ENCODE measurements around the gene FAM107B. TPM values are rescaled to one million over a fixed set of nuclear protein-coding genes. Genes with fewer than 3 reads are reported as not detected.

FAM107B gene
- 0.70 TPM for polyA plus RNA-seq (2012; ENCODE audit: insufficient read length, low read depth)

DNA sequence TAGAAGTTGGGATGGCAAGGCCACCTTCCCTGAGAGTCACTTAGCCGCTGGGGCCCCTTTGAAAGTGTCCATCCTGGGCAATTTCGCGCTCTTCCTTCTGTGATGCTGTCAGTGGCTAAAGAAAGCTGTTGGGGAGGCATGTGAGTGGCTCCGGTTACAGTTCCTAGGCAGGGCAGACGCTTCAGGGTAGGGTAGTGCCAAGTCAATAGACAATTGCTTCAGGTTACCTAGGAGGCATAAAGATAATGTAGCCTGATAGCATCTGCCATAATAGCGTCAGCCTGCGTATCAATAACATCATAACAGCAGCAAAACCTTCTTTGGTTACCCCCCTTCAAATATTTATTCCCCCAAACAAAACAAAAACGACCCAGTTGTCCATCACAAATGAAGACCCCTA is at the start of gene FAM107B:
Gene FAM107B, minus strand, starts transcription at position 101 of the 400 bp plus-strand sequence. CDS start 234 bp downstream, outside the sequence.
- TF ChIP-seq, protein P1, sequence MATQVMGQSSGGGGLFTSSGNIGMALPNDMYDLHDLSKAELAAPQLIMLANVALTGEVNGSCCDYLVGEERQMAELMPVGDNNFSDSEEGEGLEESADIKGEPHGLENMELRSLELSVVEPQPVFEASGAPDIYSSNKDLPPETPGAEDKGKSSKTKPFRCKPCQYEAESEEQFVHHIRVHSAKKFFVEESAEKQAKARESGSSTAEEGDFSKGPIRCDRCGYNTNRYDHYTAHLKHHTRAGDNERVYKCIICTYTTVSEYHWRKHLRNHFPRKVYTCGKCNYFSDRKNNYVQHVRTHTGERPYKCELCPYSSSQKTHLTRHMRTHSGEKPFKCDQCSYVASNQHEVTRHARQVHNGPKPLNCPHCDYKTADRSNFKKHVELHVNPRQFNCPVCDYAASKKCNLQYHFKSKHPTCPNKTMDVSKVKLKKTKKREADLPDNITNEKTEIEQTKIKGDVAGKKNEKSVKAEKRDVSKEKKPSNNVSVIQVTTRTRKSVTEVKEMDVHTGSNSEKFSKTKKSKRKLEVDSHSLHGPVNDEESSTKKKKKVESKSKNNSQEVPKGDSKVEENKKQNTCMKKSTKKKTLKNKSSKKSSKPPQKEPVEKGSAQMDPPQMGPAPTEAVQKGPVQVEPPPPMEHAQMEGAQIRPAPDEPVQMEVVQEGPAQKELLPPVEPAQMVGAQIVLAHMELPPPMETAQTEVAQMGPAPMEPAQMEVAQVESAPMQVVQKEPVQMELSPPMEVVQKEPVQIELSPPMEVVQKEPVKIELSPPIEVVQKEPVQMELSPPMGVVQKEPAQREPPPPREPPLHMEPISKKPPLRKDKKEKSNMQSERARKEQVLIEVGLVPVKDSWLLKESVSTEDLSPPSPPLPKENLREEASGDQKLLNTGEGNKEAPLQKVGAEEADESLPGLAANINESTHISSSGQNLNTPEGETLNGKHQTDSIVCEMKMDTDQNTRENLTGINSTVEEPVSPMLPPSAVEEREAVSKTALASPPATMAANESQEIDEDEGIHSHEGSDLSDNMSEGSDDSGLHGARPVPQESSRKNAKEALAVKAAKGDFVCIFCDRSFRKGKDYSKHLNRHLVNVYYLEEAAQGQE (IDR thresholded peaks at IDR 0.05; ENCODE audit: insufficient read depth in 1 of 2, low read depth in 2 of 2, low read length in 2 of 2), result no peak
- no peak for TF ChIP-seq TAF1 (IDR thresholded peaks at IDR 0.05; ENCODE audit: borderline replicate concordance, insufficient read depth, low read length)
- TF ChIP-seq POLR2AphosphoS5 (IDR thresholded peaks at IDR 0.05; ENCODE audit: low read depth, low read length), result no peak
- no peak for TF ChIP-seq FOXP2 (optimal IDR thresholded peaks at IDR 0.05; ENCODE audit: borderline replicate concordance, extremely low read depth, extremely low read length, insufficient read depth)
- no peak for TF ChIP-seq SIN3A (IDR thresholded peaks at IDR 0.05; ENCODE audit: borderline replicate concordance, insufficient read depth, low read length)

DNA sequence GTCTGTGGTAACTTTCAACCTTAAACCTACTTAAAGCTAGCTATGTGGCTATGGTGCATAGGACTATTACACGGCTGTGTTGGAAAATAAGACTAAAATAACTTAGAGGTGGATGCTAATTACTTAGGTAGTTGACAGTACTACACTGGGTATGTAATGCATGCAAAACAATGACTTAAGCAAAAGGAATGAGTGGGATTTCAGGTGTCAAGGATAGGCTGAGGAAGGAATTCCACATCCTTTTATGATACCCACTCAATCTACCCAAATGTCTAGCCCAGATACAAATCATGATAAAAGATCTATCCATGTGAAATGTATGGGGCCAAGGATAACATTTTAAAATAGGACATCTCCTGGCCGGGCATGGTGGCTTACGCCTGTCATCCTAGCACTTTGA is 49.3 kb upstream of the FAM107B start:
- TF ChIP-seq SIN3A (IDR thresholded peaks at IDR 0.05; ENCODE audit: borderline replicate concordance, insufficient read depth, low read length) (no peak), FOXP2 (optimal IDR thresholded peaks at IDR 0.05; ENCODE audit: borderline replicate concordance, extremely low read depth, extremely low read length, insufficient read depth) (no peak), TAF1 (IDR thresholded peaks at IDR 0.05; ENCODE audit: borderline replicate concordance, insufficient read depth, low read length) (no peak), POLR2AphosphoS5 (IDR thresholded peaks at IDR 0.05; ENCODE audit: low read depth, low read length) (no peak)
- TF ChIP-seq, protein P1 (IDR thresholded peaks at IDR 0.05; ENCODE audit: insufficient read depth in 1 of 2, low read depth in 2 of 2, low read length in 2 of 2), result no peak

DNA sequence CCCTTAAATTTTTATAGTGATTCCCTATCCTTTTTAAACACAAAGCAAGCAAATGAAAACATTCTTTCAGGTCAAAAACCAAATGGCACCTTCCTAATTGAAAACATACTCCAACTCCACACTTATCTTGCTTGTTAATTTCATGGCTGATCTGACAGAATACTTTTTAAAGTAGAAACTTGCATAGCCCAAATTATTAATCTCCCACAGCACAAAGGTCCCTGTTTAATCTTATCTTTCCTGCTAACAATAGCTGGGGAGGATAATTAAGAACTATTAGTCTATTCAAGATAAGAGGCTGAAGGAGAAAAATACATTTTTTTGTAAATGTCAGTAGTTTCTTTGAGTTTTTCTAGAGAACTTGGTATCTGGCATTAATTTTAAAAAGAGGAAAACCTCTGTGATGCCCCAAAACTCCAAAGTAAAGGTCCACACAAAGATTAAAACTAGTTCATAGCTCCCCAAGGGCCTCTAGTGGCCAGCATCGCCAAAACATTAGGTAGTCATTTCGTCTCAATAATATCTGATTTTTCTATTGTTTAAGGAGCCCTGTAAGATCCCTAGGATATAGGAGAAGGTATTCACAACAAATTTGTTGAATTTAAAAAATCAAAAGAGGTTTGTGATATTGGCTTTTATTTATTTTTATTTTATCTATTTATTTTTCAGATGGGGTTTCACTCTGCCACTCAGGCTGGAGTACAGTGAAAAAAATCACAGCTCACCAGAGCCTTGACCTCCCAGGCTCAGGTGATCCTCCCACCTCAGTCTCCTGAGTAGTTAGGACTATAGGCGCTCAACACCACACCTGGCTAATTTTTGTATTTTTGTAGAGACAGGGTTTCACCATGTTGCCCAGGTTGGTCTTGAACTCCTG is 48.4 kb upstream of the FAM107B start:
- TF ChIP-seq TAF1 (IDR thresholded peaks at IDR 0.05; ENCODE audit: borderline replicate concordance, insufficient read depth, low read length) (no peak), SIN3A (IDR thresholded peaks at IDR 0.05; ENCODE audit: borderline replicate concordance, insufficient read depth, low read length) (no peak), POLR2AphosphoS5 (IDR thresholded peaks at IDR 0.05; ENCODE audit: low read depth, low read length) (no peak)

DNA sequence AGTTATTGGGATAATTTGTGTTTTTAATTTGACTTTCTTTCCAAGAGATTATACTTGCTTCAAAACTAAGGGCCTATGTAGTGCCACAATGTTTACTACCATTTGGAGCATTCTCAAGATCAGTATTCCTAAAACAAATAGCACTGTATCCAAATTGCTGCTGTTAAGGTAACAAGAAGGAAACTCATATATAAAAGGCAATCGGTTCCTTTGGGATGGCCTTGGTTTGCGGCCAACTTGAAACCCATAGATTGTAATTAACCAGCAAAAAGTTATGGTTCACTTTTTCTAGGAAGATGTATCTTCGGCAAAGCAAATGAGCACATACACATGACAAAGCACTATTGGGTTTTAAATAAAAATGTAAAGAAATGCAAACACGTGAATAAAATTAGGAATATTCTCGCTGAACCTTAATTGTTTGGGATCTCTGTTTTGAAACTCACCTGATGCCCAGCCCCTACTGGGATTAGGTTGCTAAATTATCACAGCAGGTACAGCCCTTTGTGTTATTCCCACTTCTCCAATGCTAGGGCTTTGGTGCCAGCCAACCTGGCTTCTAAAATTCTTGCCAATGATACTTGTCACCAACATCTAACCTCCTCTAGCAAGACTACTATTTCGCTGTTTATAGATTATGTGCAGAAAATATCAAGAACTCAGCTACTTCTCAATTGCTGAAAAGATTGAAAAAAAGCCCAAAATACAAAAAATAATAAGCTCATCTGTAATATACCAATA is 47.1 kb upstream of the FAM107B start:
- TF ChIP-seq FOXP2 (optimal IDR thresholded peaks at IDR 0.05; ENCODE audit: borderline replicate concordance, extremely low read depth, extremely low read length, insufficient read depth) (no peak), POLR2AphosphoS5 (IDR thresholded peaks at IDR 0.05; ENCODE audit: low read depth, low read length) (no peak), SIN3A (IDR thresholded peaks at IDR 0.05; ENCODE audit: borderline replicate concordance, insufficient read depth, low read length) (no peak), TAF1 (IDR thresholded peaks at IDR 0.05; ENCODE audit: borderline replicate concordance, insufficient read depth, low read length) (no peak)
- TF ChIP-seq, protein P1 (IDR thresholded peaks at IDR 0.05; ENCODE audit: insufficient read depth in 1 of 2, low read depth in 2 of 2, low read length in 2 of 2), result no peak

DNA sequence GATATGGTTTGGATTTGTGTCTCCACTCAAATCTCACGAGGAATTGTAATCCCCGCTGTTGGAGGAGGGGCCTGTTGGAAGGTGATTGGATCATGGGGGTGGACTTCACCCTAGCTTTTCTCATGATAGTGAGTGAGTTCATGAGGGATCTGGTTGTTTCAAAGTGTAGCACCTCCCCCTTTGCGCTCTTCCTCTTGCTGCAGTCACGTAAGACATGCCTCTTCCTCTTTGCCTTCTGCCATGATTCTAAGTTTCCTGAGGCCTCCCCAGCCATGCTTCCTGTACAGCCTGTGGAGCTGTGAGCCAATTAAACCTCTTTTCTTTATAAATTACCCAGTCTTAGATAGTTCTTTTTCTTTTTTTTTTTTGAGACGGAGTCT is 46.1 kb upstream of the FAM107B start:
- no peak for TF ChIP-seq POLR2AphosphoS5 (IDR thresholded peaks at IDR 0.05; ENCODE audit: low read depth, low read length)
- no peak for TF ChIP-seq TAF1 (IDR thresholded peaks at IDR 0.05; ENCODE audit: borderline replicate concordance, insufficient read depth, low read length)
- TF ChIP-seq SIN3A (IDR thresholded peaks at IDR 0.05; ENCODE audit: borderline replicate concordance, insufficient read depth, low read length), result no peak

Data from PFSK-1 (cell line).